ENCODE results near the gene COL19A1. TPM values are rescaled to one million over a fixed set of nuclear protein-coding genes. Genes with fewer than 3 reads are reported as not detected.

The COL19A1 gene
- total RNA-seq, 2 donors from 2014 or later = 0.07 TPM; not detected in 1

DNA sequence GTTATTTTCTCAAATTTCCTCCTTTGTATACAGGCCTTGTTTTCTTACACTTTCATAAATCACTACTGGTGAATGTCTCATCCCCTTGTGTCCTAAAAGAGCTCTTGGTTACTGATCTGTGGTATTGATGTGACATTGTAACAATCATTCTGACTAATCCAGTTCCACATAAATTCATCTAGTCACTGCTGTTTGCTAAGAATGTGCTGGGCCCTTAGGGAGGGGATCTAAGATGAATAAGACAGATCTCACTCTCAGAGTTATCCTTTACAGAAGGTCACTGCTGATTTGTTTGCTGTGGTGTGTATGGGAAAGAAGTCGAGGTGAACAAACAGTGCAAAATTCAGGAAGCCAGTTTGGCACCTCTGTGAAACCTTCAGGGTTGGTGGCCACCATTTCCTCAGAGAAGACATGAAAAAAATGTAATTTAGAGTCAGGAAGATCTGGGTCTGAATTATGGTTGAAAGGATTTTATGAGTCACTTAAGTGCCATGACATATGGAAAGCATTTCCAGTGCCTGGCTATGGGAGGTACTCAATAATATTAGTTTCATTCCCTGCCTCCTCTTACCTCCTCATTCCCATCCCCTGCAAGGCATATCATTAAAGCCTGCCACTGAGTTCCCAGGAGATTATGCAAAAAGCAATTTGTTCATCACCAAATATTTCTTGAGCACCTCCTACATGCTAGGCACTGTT lies 314.7 kb downstream of the COL19A1 start:
- H3K27me3 ChIP-seq (replicated peaks; ENCODE audit: insufficient read depth) = no peaks in the 10 kb centered on the region
- no peaks in the 10 kb centered on the region for H3K36me3 ChIP-seq
- ATAC-seq (ENCODE audit: insufficient number of reproducible peaks, low FRiP score, low read depth) (no peak), DNase-seq (ENCODE audit: low spot score) (no peak)
- H3K9me3 ChIP-seq = no peaks in the 10 kb centered on the region
- no peaks in the 10 kb centered on the region for H3K4me1 ChIP-seq (ENCODE audit: control insufficient read depth in 1 of 2, low read depth in 2 of 2)
- no peak overlapping the region for H3K27ac ChIP-seq
- no peak overlapping the region for H3K4me3 ChIP-seq
- TF ChIP-seq, protein P1, sequence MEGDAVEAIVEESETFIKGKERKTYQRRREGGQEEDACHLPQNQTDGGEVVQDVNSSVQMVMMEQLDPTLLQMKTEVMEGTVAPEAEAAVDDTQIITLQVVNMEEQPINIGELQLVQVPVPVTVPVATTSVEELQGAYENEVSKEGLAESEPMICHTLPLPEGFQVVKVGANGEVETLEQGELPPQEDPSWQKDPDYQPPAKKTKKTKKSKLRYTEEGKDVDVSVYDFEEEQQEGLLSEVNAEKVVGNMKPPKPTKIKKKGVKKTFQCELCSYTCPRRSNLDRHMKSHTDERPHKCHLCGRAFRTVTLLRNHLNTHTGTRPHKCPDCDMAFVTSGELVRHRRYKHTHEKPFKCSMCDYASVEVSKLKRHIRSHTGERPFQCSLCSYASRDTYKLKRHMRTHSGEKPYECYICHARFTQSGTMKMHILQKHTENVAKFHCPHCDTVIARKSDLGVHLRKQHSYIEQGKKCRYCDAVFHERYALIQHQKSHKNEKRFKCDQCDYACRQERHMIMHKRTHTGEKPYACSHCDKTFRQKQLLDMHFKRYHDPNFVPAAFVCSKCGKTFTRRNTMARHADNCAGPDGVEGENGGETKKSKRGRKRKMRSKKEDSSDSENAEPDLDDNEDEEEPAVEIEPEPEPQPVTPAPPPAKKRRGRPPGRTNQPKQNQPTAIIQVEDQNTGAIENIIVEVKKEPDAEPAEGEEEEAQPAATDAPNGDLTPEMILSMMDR (IDR thresholded peaks at IDR 0.05) = no peak

DNA sequence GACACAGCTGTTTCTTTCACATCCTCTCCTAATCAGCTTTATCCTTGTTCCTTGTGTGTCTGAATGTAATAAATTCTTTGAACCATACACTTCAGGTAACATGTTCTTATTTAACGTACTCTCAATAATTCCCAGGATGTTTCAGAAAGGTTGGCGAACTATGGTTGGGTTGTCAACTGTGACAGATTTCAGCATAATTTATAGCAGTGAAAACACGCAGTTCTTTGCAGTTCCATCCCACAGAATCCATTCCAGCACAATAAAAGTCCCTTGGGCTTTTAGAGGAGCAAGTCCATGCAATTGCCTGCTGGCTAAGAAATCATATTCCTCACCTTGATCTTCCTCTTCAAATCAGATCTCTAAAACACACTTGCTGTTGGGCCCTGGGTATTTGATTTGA lies 317.2 kb downstream of the COL19A1 start:
- H3K4me1 ChIP-seq (ENCODE audit: control insufficient read depth in 1 of 2, low read depth in 2 of 2) = no peaks in the 10 kb centered on the region
- TF ChIP-seq, protein P1 (IDR thresholded peaks at IDR 0.05) = no peak
- H3K9me3 ChIP-seq = no peaks in the 10 kb centered on the region
- no peak overlapping the region for H3K27ac ChIP-seq
- DNase-seq (ENCODE audit: low spot score) (no peak), ATAC-seq (ENCODE audit: insufficient number of reproducible peaks, low FRiP score, low read depth) (no peak)
- no peaks in the 10 kb centered on the region for H3K27me3 ChIP-seq (replicated peaks; ENCODE audit: insufficient read depth)
- no peaks in the 10 kb centered on the region for H3K36me3 ChIP-seq
- no peak overlapping the region for H3K4me3 ChIP-seq

DNA sequence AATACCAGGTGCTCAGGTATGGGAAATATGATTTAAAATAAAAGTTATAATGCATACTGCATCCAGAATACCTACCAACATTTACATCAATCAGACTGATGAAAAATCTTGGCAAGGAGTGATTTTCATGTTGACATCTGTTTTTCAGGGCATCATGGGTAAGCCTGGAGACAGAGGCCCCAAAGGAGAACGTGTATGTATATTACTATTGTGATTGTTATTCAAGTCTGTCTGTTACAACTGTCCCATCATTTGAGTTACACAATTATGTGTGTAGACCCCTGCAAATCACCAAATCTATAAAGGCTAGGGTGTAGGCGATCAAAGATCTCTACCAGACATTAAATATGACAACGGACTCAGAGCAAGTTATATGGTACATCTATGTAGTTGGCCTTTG lies 318.4 kb downstream of the COL19A1 start:
- ATAC-seq (ENCODE audit: insufficient number of reproducible peaks, low FRiP score, low read depth) = no peak
- Histone ChIP-seq H3K27ac (no peak overlapping the region), H3K4me1 (ENCODE audit: control insufficient read depth in 1 of 2, low read depth in 2 of 2) (no peaks in the 10 kb centered on the region), H3K9me3 (no peaks in the 10 kb centered on the region), H3K27me3 (replicated peaks; ENCODE audit: insufficient read depth) (no peaks in the 10 kb centered on the region), H3K36me3 (no peaks in the 10 kb centered on the region), H3K4me3 (no peak overlapping the region)
- TF ChIP-seq, protein P1 (IDR thresholded peaks at IDR 0.05) = no peak
- DNase-seq (ENCODE audit: low spot score) = no peak

DNA sequence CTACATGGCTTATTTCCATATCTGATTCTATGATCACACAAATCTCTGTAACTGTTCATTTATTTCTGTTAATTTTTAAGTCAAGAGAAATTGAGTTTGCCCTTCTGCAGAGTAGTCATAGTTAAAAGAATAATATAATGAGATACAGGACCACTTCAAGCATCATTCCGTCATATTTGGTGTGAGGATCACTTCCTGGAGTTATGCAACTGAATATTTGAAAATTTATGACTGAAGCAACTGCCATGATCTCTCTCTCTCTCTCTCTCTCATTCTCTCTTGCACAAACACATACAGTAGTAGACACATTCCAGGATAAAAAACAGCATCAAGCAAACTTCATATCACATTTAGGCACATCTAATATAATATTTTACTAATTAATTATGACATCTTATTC lies 320.1 kb downstream of the COL19A1 start:
- ATAC-seq (ENCODE audit: insufficient number of reproducible peaks, low FRiP score, low read depth) (no peak), DNase-seq (ENCODE audit: low spot score) (no peak)
- no peaks in the 10 kb centered on the region for H3K36me3 ChIP-seq
- TF ChIP-seq, protein P1 (IDR thresholded peaks at IDR 0.05) = no peak
- no peaks in the 10 kb centered on the region for H3K4me1 ChIP-seq (ENCODE audit: control insufficient read depth in 1 of 2, low read depth in 2 of 2)
- no peaks in the 10 kb centered on the region for H3K9me3 ChIP-seq
- H3K27me3 ChIP-seq (replicated peaks; ENCODE audit: insufficient read depth) = no peaks in the 10 kb centered on the region
- no peak overlapping the region for H3K4me3 ChIP-seq
- H3K27ac ChIP-seq = no peak overlapping the region

DNA sequence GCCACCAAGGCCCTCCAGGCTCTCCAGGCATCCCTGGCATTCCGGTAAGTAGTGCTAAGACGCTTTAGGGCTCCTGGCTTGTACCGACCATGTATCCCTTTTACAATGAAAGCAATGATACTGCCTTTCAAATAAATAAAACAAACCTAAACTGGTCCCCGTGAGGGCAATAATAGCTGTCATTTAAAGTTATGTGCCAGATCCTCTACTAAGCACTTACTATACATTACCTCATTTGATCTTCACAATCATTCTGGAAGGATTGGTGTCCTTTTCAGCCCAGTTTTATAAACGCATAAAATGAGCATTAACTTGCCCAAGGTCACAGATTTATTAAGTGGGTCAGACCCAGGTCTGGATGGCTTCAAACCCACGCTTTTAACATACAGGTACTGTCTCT lies 321.8 kb downstream of the COL19A1 start:
- Histone ChIP-seq H3K27ac (no peak overlapping the region), H3K4me1 (ENCODE audit: control insufficient read depth in 1 of 2, low read depth in 2 of 2) (no peaks in the 10 kb centered on the region), H3K27me3 (replicated peaks; ENCODE audit: insufficient read depth) (no peaks in the 10 kb centered on the region), H3K9me3 (no peaks in the 10 kb centered on the region), H3K4me3 (no peak overlapping the region), H3K36me3 (no peaks in the 10 kb centered on the region)
- TF ChIP-seq, protein P1 (IDR thresholded peaks at IDR 0.05) = no peak
- ATAC-seq (ENCODE audit: insufficient number of reproducible peaks, low FRiP score, low read depth) = no peak
- DNase-seq (ENCODE audit: low spot score) = no peak

All from thoracic aorta (tissue), 2 donors.